Measurements from ENCODE around the gene FOXM1.

GRCh38 chr12:2829275-2829674 is 47.7 kb downstream of the FOXM1 start:
- TF ChIP-seq EZH2 (IDR thresholded peaks at IDR 0.05) (no peak), POLR2AphosphoS5 (IDR thresholded peaks at IDR 0.05; ENCODE audit: borderline replicate concordance, low read depth, low read length) (no peak)

Measured in SK-N-MC (cell line).